HG02884 (cell line): ENCODE data around the gene PTPRZ1.

Experiments
- ATAC-seq: cut with Tn5 transposase; IDR thresholded peaks from one replicate; pipeline ENCODE4 v1.9.1; 2021; ENCODE audit warnings: mild to moderate bottlenecking, moderate library complexity; ENCODE audit not compliant: unreplicated experiment

Gene PTPRZ1

GRCh38 chr7:121872831-121873288 is at the start of gene PTPRZ1:
TSS of gene PTPRZ1 (plus strand) at chr7:121873161. CDS start at chr7:121873500, 339 bp downstream.
- ATAC-seq = no peak

GRCh38 chr7:121824276-121824675 is 48.7 kb upstream of the PTPRZ1 start:
- no peak for ATAC-seq

- ATAC-seq = no peak
Observed at GRCh38 chr7:121831351-121831750, 41.6 kb upstream of the PTPRZ1 start.

- ATAC-seq = no peak
Observed at GRCh38 chr7:121831801-121832200, 41.2 kb upstream of the PTPRZ1 start.

- ATAC-seq = no peak
Observed at GRCh38 chr7:121832347-121832746, 40.6 kb upstream of the PTPRZ1 start.

GRCh38 chr7:121833991-121834390 is 39.0 kb upstream of the PTPRZ1 start:
- ATAC-seq = no peak

GRCh38 chr7:121837462-121837861 is 35.5 kb upstream of the PTPRZ1 start:
- ATAC-seq = no peak

GRCh38 chr7:121847041-121847440 is 25.9 kb upstream of the PTPRZ1 start:
- ATAC-seq = no peak

GRCh38 chr7:121853307-121853706 is 19.7 kb upstream of the PTPRZ1 start:
- ATAC-seq = no peak

GRCh38 chr7:121860953-121861352 is 12.0 kb upstream of the PTPRZ1 start:
- no peak for ATAC-seq

GRCh38 chr7:121862591-121862990 is 10.4 kb upstream of the PTPRZ1 start:
- no peak for ATAC-seq

GRCh38 chr7:121871188-121871587 is 1.8 kb upstream of the PTPRZ1 start:
- ATAC-seq = no peak

GRCh38 chr7:121873289-121874194 is 581 bp downstream of the PTPRZ1 start:
- no peak for ATAC-seq

- ATAC-seq = no peak
Observed at GRCh38 chr7:121874298-121874697, 1.3 kb downstream of the PTPRZ1 start.

- no peak for ATAC-seq
Observed at GRCh38 chr7:121875203-121875602, 2.2 kb downstream of the PTPRZ1 start.

GRCh38 chr7:121876656-121877500 is 3.9 kb downstream of the PTPRZ1 start:
- ATAC-seq = no peak

GRCh38 chr7:121878918-121879464 is 6.0 kb downstream of the PTPRZ1 start:
- no peak for ATAC-seq

- no peak for ATAC-seq
Observed at GRCh38 chr7:121879544-121879943, 6.6 kb downstream of the PTPRZ1 start.

- ATAC-seq = no peak
Observed at GRCh38 chr7:121882731-121883130, 9.8 kb downstream of the PTPRZ1 start.

GRCh38 chr7:121885166-121885920 is 12.4 kb downstream of the PTPRZ1 start:
- no peak for ATAC-seq

GRCh38 chr7:121887634-121888033 is 14.7 kb downstream of the PTPRZ1 start:
- no peak for ATAC-seq
